ENCODE measurements around the gene GBX1.
A peak's percentile ranks its signal among the peaks of the same experiment; 100 is the strongest.

GBX1 gene

DNA sequence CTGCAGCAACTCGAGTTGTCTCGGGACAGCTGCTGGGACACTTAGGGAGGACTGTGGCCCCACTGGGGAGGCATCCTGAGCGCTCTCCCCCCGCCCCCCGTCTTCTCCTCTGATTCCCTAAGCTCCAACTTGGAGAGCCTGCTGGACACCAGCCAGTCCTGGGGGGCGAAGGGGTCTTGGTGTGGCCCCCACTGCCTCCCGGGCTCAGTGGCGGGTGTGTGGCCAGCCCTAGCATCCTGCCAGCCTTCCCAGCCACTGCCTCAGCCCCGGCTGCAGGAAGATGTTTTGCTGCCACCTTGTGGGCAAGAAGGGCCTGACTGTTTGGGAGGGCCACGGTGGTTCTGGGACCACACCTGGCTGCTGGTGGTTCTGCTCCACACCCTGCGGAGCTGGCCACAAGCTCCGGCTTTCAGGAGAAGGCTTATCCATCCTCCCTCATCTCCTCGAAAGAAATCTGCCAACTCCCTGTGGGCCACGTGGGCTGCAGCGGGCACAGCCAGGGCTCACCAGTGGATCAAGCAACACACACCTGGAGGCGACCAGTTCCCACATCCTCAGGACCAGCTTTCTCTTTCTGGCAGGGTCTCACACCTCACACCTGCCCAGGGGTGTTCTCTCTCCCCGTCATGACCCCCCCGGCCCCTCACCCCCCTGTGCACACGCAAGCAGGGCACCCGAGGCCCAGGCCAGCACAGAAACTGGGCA is 56.4 kb downstream of the GBX1 start:
- TF ChIP-seq, protein P1, sequence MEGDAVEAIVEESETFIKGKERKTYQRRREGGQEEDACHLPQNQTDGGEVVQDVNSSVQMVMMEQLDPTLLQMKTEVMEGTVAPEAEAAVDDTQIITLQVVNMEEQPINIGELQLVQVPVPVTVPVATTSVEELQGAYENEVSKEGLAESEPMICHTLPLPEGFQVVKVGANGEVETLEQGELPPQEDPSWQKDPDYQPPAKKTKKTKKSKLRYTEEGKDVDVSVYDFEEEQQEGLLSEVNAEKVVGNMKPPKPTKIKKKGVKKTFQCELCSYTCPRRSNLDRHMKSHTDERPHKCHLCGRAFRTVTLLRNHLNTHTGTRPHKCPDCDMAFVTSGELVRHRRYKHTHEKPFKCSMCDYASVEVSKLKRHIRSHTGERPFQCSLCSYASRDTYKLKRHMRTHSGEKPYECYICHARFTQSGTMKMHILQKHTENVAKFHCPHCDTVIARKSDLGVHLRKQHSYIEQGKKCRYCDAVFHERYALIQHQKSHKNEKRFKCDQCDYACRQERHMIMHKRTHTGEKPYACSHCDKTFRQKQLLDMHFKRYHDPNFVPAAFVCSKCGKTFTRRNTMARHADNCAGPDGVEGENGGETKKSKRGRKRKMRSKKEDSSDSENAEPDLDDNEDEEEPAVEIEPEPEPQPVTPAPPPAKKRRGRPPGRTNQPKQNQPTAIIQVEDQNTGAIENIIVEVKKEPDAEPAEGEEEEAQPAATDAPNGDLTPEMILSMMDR (conservative IDR thresholded peaks at IDR 0.05): peak; percentile 97
- TF ChIP-seq ZFX (IDR thresholded peaks at IDR 0.05): no peak
- H3K27ac ChIP-seq: peak overlapping the region; percentile 69

DNA sequence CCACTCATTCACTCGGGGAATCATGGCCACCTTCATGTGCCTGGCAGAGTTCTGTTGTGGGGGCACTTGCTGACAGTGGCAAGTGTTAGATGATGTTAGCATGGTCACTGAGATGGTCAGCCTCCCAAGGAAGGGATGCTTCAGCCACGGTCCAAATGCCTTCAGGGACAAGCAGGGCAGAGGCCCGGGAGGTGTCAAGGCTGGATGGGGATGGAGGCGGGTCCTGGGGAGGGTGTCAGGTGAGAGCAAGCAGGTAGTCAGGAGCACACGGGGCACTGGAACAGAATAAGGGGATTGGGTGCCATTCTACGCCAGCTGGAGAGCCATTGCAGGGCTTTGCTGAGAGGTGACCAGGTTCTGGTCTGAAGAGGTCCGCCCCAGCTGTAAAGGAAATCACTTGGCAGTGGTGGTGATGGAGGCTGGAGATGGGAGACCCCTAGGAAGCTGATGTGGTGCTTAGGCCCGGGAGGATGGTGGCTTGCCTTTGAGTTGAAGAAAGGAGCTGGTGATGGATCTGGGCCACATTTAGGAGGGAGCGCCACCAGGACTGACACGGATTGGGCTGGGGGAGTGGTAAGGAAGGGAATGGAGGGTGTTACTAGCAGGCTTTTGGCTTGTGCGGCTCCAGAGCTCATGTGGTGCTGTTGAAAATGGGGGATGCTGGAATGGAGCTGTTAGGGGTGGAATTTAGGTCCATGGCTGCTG is 57.1 kb downstream of the GBX1 start:
- H3K27ac ChIP-seq: no peak overlapping the region; the same call in 1 of the 2 replicates
- TF ChIP-seq, protein P1 (conservative IDR thresholded peaks at IDR 0.05): no peak
- no peak for TF ChIP-seq ZFX (IDR thresholded peaks at IDR 0.05)

GRCh38 chr7:151109094-151110048 is 58.1 kb downstream of the GBX1 start:
- H3K27ac ChIP-seq: no peak overlapping the region
- TF ChIP-seq ZFX (IDR thresholded peaks at IDR 0.05): no peak
- TF ChIP-seq, protein P1 (conservative IDR thresholded peaks at IDR 0.05): no peak

DNA sequence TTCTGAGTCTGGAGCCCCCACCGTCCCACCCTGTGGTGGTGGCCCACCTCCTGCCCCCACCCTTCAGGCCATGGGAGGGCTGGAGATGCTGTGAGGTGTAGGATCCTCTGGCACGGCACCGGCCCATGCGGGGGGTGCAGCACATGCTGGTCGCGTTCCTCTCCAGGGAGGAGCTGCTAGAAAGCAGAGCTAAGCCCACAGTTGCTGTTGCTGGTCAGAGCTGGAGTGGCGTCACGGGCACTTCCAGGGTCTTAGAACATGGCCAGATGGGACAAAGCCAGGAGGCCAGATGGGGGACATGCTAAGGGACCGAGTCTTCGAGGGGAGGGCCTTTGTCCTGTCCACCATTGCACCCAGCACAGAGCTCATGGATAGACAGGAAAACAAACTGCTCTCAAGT is 59.6 kb downstream of the GBX1 start:
- TF ChIP-seq, protein P1 (conservative IDR thresholded peaks at IDR 0.05): no peak
- no peak for TF ChIP-seq ZFX (IDR thresholded peaks at IDR 0.05)
- no peak overlapping the region for H3K27ac ChIP-seq

DNA sequence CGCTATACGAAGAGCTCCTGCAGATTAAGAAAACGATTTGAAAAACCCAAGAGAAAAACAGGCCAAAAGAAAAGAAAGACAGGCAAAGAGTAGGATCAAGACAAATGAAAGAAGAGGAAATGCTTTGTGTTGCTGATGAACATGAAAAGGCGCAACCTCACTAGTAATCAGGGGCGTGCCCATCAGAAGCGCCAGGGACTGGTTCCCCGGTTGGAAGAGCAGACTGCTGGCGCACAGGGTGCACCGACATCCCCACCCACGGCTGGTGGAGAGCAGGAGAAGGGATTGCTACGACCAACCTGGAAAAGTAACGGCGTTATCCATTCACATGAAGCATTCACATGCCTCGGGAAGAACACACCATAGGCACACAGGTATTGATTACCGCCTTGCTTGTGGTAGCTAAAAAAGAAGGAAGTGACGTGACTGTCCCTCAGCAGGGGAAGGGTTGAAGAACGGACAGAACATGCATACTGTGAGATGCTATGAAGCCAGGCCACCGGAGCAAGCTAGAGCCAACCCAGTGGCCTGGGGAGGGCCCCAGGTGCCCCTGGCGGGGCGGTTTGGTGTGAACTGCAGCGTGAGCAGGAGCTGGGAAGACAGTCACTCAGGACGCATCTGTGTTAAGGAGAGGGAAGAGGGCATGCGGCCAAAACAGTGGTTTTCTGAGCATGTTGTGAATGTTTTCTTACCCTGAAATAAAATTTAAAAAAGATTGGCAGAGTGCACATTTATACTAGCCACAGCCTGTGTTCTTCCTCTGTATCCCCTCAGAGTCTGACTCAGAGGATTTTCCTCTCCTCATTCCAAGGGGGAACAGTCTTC is 62.9 kb downstream of the GBX1 start:
- H3K27ac ChIP-seq: no peak overlapping the region
- TF ChIP-seq ZFX (IDR thresholded peaks at IDR 0.05): no peak

GRCh38 chr7:151103973-151104372 is 63.5 kb downstream of the GBX1 start:
- TF ChIP-seq, protein P1 (conservative IDR thresholded peaks at IDR 0.05): no peak
- no peak for TF ChIP-seq ZFX (IDR thresholded peaks at IDR 0.05)
- H3K27ac ChIP-seq: no peak overlapping the region

- no peak overlapping the region for H3K27ac ChIP-seq
- no peak for TF ChIP-seq ZFX (IDR thresholded peaks at IDR 0.05)
- TF ChIP-seq, protein P1 (conservative IDR thresholded peaks at IDR 0.05): no peak
Measured at GRCh38 chr7:151102991-151103390, 64.5 kb downstream of the GBX1 start.
